ENCODE results near the gene FBXO41. TPM values are rescaled to one million over a fixed set of nuclear protein-coding genes. Genes with fewer than 3 reads are reported as not detected.

The FBXO41 gene
- total and polyA plus RNA-seq, 9 of the 15 experiments (the other 6 are each of a cell fraction or from before 2014, with no cell fraction given): 0.21 to 8.2 (median 3.5) TPM

GRCh38 chr2:73333564-73333963 is 49.3 kb upstream of the FBXO41 start:
- Histone ChIP-seq H3K79me2 (ENCODE audit: control insufficient read depth, insufficient read depth, low read length) (no peaks in the 10 kb centered on the region), H2AFZ (ENCODE audit: low read depth, low read length) (no peak overlapping the region), H3K27ac (ENCODE audit: extremely low read depth, low read depth, low read length) (no peak overlapping the region), H3K36me3 (ENCODE audit: control insufficient read depth, insufficient read depth, low read length) (no peaks in the 10 kb centered on the region), H3K4me1 (replicated peaks in 1 of 2; ENCODE audit: control insufficient read depth in 2 of 2, insufficient read depth in 2 of 2, low read length in 2 of 2) (no peaks in the 10 kb centered on the region), H3K4me3 (no peak overlapping the region), H3K4me2 (ENCODE audit: insufficient read depth, low read length) (no peak overlapping the region), H3K9me1 (ENCODE audit: control insufficient read depth, insufficient read depth, low read length) (no peaks in the 10 kb centered on the region), H3K9ac (ENCODE audit: insufficient read depth in 1 of 2, low read depth in 2 of 2, low read length in 2 of 2) (no peak overlapping the region), H3K27me3 (ENCODE audit: control insufficient read depth in 2 of 2, insufficient read depth in 2 of 2, low read length in 2 of 2) (no peaks in the 10 kb centered on the region; a peak in 1 of 5 replicates), H3K9me3 (replicated peaks; ENCODE audit: control insufficient read depth, insufficient read depth, low read depth, low read length) (no peaks in the 10 kb centered on the region), H4K20me1 (replicated peaks; ENCODE audit: control insufficient read depth, insufficient read depth, low read length) (no peaks in the 10 kb centered on the region)
- intact Hi-C loops (cut with micrococcal nuclease): no loop called here
- ATAC-seq: no peak
- CTCF ChIA-PET (ENCODE audit: low intra/inter-chr PET ratio): no interaction called here
- in situ Hi-C loops (cut with MboI): no loop called here
- no peak for FAIRE-seq
- TF ChIP-seq ZFP1 (CRISPR knock-in tag; IDR thresholded peaks at IDR 0.05) (no peak), ZNF212 (CRISPR knock-in tag; IDR thresholded peaks at IDR 0.05) (no peak), PTTG1 (tag; IDR thresholded peaks at IDR 0.05; ENCODE audit: low read depth) (no peak), CBFA2T3 (IDR thresholded peaks at IDR 0.05) (no peak), E2F6 (IDR thresholded peaks at IDR 0.05; ENCODE audit: borderline replicate concordance in 1 of 2, extremely low read depth in 1 of 2, insufficient read depth in 1 of 2, insufficient read length in 1 of 2, low read depth in 1 of 2, low read length in 1 of 2, poor library complexity in 1 of 2, severe bottlenecking in 1 of 2) (no peak), SOX6 (IDR thresholded peaks at IDR 0.05) (no peak), HEY1 (CRISPR knock-in tag; IDR thresholded peaks at IDR 0.05; ENCODE audit: borderline replicate concordance) (no peak), PTRF (tag; IDR thresholded peaks at IDR 0.05) (no peak), ZNF143 (CRISPR knock-in tag; IDR thresholded peaks at IDR 0.05) (no peak), ZNF232 (CRISPR knock-in tag; IDR thresholded peaks at IDR 0.05) (no peak), ZNF398 (CRISPR knock-in tag; IDR thresholded peaks at IDR 0.05) (no peak), MLX (CRISPR knock-in tag; conservative IDR thresholded peaks at IDR 0.05) (no peak), LEF1 (IDR thresholded peaks at IDR 0.05) (no peak), POLR2A (conservative IDR thresholded peaks at IDR 0.05) (no peak), NFIC (IDR thresholded peaks at IDR 0.05) (no peak)
- no TSS peak for BruUV-seq (replicated peaks)
- POLR2A ChIA-PET: interaction anchor here (0.7 kb wide), 2 partner anchors 8 to 10 kb away, joined by 3 read pairs; no protein-coding TSS in a partner anchor
- DNase-seq (ENCODE audit: extremely low read depth in 1 of 4, low spot score in 3 of 4): no peak
